8988T (cell line): ENCODE results near the gene GSK3B.

Source experiments
- DNase-seq: peaks from one replicate; pipeline ENCODE4 v3.0.0; 2011

GSK3B gene

GRCh38 chr3:119809249-119810017, 284.8 kb downstream of the GSK3B start:
- no peak for DNase-seq

GRCh38 chr3:119808843-119809242, 285.4 kb downstream of the GSK3B start:
- no peak for DNase-seq

- no peak for DNase-seq
Observed at GRCh38 chr3:119808244-119808643, 286.0 kb downstream of the GSK3B start.

- no peak for DNase-seq
Observed at GRCh38 chr3:119800844-119801243, 293.4 kb downstream of the GSK3B start.

GRCh38 chr3:119796785-119797184, 297.5 kb downstream of the GSK3B start:
- no peak for DNase-seq

- no peak for DNase-seq
Observed at GRCh38 chr3:119796368-119796767, 297.9 kb downstream of the GSK3B start.

GRCh38 chr3:119795849-119796248, 298.4 kb downstream of the GSK3B start:
- no peak for DNase-seq

- no peak for DNase-seq
Observed at GRCh38 chr3:119794971-119795612, 299.2 kb downstream of the GSK3B start.

GRCh38 chr3:119794401-119794800, 299.8 kb downstream of the GSK3B start:
- DNase-seq: no peak

- no peak for DNase-seq
Observed at GRCh38 chr3:119792270-119792669, 302.0 kb downstream of the GSK3B start.

- no peak for DNase-seq
Observed at GRCh38 chr3:119790369-119790768, 303.9 kb downstream of the GSK3B start.

GRCh38 chr3:119786409-119786808, 307.8 kb downstream of the GSK3B start:
- no peak for DNase-seq

- DNase-seq: no peak
Observed at GRCh38 chr3:119783883-119784282, 310.4 kb downstream of the GSK3B start.

- DNase-seq: no peak
Observed at GRCh38 chr3:119783255-119783654, 311.0 kb downstream of the GSK3B start.

GRCh38 chr3:119782460-119782859, 311.8 kb downstream of the GSK3B start:
- no peak for DNase-seq

- no peak for DNase-seq
Observed at GRCh38 chr3:119781330-119782198, 312.7 kb downstream of the GSK3B start, which contains the start of gene NR1I2. Gene NR1I2, plus strand, starts transcription at chr3:119782101.

GRCh38 chr3:119779731-119780383, 314.4 kb downstream of the GSK3B start:
- no peak for DNase-seq

GRCh38 chr3:119778811-119779210, 315.4 kb downstream of the GSK3B start:
- DNase-seq: no peak

- DNase-seq: no peak
Observed at GRCh38 chr3:119778176-119778575, 316.1 kb downstream of the GSK3B start.

GRCh38 chr3:119776304-119776703, 317.9 kb downstream of the GSK3B start:
- DNase-seq: no peak

- DNase-seq: no peak
Observed at GRCh38 chr3:119774444-119774843, 319.8 kb downstream of the GSK3B start.
